WERI-Rb-1 (cell line): Measurements from ENCODE around the gene LASP1NB.
"Not testable (repeated sequence)": the region's sequence is repeated elsewhere in the genome, so short reads cannot be mapped to it uniquely, and the experiment has no call there.

ENCODE experiments used
- DNase-seq: peaks from one replicate; pipeline ENCODE4 v3.0.0-alpha.2; 2020
- H3K27ac ChIP-seq: fragments of 250-450 bp; sonication (Bioruptor Pico); 2 replicates; pipeline ENCODE4 v1.5.1; 2020; ENCODE audit warnings: mild to moderate bottlenecking, moderate library complexity
- H3K27me3 ChIP-seq: fragments of 250-450 bp; sonication (Bioruptor Pico); 2 replicates; pipeline ENCODE4 v1.5.1; 2021; ENCODE audit warnings: mild to moderate bottlenecking, low read depth, moderate library complexity; ENCODE audit not compliant: insufficient read depth, severe bottlenecking
- H3K36me3 ChIP-seq: fragments of 250-450 bp; sonication (Bioruptor Pico); 2 replicates; pipeline ENCODE4 v1.5.1; 2020; ENCODE audit warnings: mild to moderate bottlenecking, moderate library complexity
- H3K4me3 ChIP-seq: 2 replicates; pipeline ENCODE4 v1.5.1; 2011; ENCODE audit warnings: low read depth, mild to moderate bottlenecking, control low read depth, low read length
- H3K9me3 ChIP-seq: fragments of 250-450 bp; sonication (Bioruptor Pico); 2 replicates; pipeline ENCODE4 v1.5.1; 2021; ENCODE audit warnings: mild to moderate bottlenecking, moderate library complexity; ENCODE audit not compliant: severe bottlenecking
- TF ChIP-seq, protein P1 (sequence below): IDR thresholded peaks from 2 replicates; pipeline ENCODE4 v1.5.1; 2011; ENCODE audit warnings: low read depth, mild to moderate bottlenecking, control low read depth, inconsistent platforms, low read length

Gene LASP1NB

DNA sequence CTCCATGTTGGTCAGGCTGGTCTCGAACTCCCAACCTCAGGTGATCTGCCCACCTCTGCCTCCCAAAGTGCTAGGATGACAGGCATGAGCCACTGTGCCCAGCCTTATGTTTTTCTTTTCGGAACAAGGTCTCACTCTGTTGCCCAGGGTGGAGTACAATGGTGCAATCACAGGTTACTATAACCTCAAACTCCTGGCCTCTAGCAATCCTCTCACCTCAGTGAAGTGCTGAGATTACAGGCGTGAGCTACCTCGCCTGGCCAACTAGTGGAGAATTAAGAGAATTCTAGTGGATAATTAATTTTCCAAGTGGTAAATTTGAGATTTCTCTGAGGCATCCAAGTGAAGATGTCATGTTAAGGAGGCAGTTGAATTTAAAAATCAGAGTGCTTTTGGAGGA is 44.7 kb downstream of the LASP1NB start:
- Histone ChIP-seq H3K4me3 (no peak overlapping the region), H3K27ac (no peak overlapping the region), H3K36me3 (no peaks in the 10 kb centered on the region), H3K9me3 (no peaks in the 10 kb centered on the region), H3K27me3 (no peaks in the 10 kb centered on the region)
- TF ChIP-seq, protein P1, sequence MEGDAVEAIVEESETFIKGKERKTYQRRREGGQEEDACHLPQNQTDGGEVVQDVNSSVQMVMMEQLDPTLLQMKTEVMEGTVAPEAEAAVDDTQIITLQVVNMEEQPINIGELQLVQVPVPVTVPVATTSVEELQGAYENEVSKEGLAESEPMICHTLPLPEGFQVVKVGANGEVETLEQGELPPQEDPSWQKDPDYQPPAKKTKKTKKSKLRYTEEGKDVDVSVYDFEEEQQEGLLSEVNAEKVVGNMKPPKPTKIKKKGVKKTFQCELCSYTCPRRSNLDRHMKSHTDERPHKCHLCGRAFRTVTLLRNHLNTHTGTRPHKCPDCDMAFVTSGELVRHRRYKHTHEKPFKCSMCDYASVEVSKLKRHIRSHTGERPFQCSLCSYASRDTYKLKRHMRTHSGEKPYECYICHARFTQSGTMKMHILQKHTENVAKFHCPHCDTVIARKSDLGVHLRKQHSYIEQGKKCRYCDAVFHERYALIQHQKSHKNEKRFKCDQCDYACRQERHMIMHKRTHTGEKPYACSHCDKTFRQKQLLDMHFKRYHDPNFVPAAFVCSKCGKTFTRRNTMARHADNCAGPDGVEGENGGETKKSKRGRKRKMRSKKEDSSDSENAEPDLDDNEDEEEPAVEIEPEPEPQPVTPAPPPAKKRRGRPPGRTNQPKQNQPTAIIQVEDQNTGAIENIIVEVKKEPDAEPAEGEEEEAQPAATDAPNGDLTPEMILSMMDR, result no peak
- DNase-seq, result no peak

DNA sequence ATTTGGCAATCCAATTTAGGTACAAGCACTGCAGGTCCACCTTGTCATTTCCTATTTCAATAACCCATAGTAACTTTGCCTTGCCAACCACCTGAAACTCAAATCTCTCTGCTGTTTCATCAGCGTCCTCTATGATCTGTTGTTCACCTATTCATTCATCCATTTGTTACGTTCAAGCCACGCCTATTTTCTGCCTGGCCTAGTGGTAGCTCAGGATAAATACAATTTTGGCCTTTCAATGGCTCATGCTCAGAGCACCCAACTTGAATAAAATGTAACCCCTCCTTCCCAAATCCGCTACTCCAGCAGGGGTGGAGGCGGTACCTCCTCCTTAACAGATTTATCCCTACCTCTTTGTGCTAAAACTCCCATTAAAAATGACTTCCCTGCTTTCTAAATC is 45.4 kb downstream of the LASP1NB start:
- DNase-seq, result no peak

DNA sequence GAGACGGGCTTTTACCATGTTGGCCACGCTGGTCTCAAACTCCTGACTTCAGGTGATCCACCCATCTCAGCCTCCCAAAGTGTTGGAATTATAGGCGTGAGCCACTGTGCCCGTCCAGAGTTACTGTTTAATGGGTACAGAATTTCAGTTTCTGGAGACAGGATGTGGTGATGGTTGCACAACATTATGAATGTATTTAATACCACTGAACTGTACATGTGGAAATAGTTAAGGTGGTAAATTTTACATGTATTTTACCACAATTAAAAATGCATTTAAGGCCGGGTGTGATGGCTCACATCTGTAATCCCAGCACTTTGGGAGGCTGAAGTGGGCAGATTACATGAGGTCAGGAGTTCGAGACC is 50.8 kb downstream of the LASP1NB start:
- H3K27me3 ChIP-seq, H3K9me3 ChIP-seq, H3K27ac ChIP-seq, DNase-seq, H3K4me3 ChIP-seq, H3K36me3 ChIP-seq: not testable (repeated sequence)

More for the DNA sequence above, 45.4 kb downstream of the LASP1NB start:
- Histone ChIP-seq H3K9me3 (no peaks in the 10 kb centered on the region), H3K36me3 (no peaks in the 10 kb centered on the region), H3K27ac (no peak overlapping the region), H3K27me3 (no peaks in the 10 kb centered on the region), H3K4me3 (no peak overlapping the region)
- TF ChIP-seq, protein P1, result no peak

DNA sequence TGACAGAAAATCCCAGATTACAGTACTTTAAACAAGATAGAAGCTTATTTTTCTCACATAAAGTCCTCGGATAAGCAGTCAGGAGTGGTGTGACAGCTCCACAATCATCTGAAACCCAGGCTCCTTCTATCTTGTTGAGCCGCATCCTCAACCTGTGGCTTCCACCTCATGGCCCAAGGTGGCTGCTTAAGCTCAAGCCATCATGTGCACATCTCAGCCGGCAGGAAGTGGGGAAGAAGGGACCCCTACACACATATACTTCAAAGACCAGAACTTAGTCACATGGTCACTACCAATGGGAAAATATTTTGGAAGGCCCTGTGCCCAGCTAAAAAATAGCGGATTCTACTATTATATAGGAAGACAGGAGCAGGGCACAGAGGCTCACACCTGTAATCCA is 52.8 kb downstream of the LASP1NB start:
- TF ChIP-seq, protein P1, result no peak
- Histone ChIP-seq H3K9me3 (no peaks in the 10 kb centered on the region), H3K27me3 (no peaks in the 10 kb centered on the region), H3K4me3 (no peak overlapping the region), H3K27ac (no peak overlapping the region), H3K36me3 (no peaks in the 10 kb centered on the region)
- DNase-seq, result no peak
